Thyroid gland (tissue), 4 donors: ENCODE measurements around the gene KATNAL2.

Experiments used
- POLR2A ChIP-seq, 2 donors: fragments of 450-650 bp; IDR thresholded peaks; one replicate each; pipeline ENCODE4 v1.6.1; 2017; ENCODE audit warnings: antibody characterized with exemption in 2 of 2, mild to moderate bottlenecking in 2 of 2, moderate library complexity in 1 of 2
- TF ChIP-seq, protein P1 (sequence below), 6 experiments: fragments of 200-600 bp in 3 of 6; fragments of 450-650 bp in 3 of 6; sonication (generic) in 3 of 6; IDR thresholded peaks; one replicate each; pipeline ENCODE4 v1.5.1; 2016 to 2019; ENCODE audit warnings: antibody characterized with exemption in 6 of 6, mild to moderate bottlenecking in 2 of 6, inconsistent platforms in 1 of 6, moderate library complexity in 1 of 6

DNA sequence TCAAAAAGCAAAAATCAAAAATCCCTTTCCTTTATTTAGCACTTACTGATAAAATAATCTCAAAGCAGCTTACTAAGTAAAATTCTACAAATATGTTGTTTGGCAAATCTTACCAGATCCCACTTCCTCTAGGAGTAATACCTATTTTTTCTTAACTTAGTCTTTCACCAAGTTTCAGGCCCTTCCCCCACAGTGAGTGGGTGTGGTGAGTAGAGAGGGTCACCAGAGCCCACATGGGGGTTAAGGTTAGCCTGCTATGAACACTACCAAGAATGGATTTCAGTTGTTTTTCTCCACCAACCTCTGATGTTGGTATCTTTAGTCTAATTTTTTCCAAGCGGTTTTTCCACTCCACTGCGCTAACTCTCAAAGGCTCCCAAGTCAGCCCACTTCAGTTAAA is 23.3 kb upstream of the KATNAL2 start:
- TF ChIP-seq, protein P1, sequence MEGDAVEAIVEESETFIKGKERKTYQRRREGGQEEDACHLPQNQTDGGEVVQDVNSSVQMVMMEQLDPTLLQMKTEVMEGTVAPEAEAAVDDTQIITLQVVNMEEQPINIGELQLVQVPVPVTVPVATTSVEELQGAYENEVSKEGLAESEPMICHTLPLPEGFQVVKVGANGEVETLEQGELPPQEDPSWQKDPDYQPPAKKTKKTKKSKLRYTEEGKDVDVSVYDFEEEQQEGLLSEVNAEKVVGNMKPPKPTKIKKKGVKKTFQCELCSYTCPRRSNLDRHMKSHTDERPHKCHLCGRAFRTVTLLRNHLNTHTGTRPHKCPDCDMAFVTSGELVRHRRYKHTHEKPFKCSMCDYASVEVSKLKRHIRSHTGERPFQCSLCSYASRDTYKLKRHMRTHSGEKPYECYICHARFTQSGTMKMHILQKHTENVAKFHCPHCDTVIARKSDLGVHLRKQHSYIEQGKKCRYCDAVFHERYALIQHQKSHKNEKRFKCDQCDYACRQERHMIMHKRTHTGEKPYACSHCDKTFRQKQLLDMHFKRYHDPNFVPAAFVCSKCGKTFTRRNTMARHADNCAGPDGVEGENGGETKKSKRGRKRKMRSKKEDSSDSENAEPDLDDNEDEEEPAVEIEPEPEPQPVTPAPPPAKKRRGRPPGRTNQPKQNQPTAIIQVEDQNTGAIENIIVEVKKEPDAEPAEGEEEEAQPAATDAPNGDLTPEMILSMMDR (IDR thresholded peaks at IDR 0.05), result no peak
- TF ChIP-seq POLR2A (IDR thresholded peaks at IDR 0.05), result no peak
